Activated CD4-positive, alpha-beta T cell treated with anti-CD3 and anti-CD28 coated beads for 48 hours (primary cell): ENCODE measurements around the gene FSTL3.
"Not testable (repeated sequence)": the region's sequence is repeated elsewhere in the genome, so short reads cannot be mapped to it uniquely, and the experiment has no call there.

ENCODE experiments used
- DNase-seq: peaks from one replicate; pipeline ENCODE4 v3.0.0-alpha.2; 2020

FSTL3 gene

GRCh38 chr19:711254-711653 is 35.1 kb downstream of the FSTL3 start:
- DNase-seq = no peak

GRCh38 chr19:715347-715746 is 39.2 kb downstream of the FSTL3 start:
- no peak for DNase-seq

- no peak for DNase-seq
Measured at GRCh38 chr19:718251-718951, 42.2 kb downstream of the FSTL3 start.

GRCh38 chr19:718991-719512 is 42.9 kb downstream of the FSTL3 start:
- DNase-seq = no peak

GRCh38 chr19:719636-720344 is 43.6 kb downstream of the FSTL3 start:
- no peak for DNase-seq

GRCh38 chr19:720345-721160 is 44.4 kb downstream of the FSTL3 start:
- no peak for DNase-seq

GRCh38 chr19:722553-723101 is 46.4 kb downstream of the FSTL3 start:
- no peak for DNase-seq

- DNase-seq = no peak
Measured at GRCh38 chr19:723247-723646, 47.1 kb downstream of the FSTL3 start.

GRCh38 chr19:723714-724113 is 47.5 kb downstream of the FSTL3 start:
- DNase-seq = no peak

- no peak for DNase-seq
Measured at GRCh38 chr19:725461-726089, 49.4 kb downstream of the FSTL3 start.

- no peak for DNase-seq
Measured at GRCh38 chr19:726993-727956, 51.1 kb downstream of the FSTL3 start.

- no peak for DNase-seq
Measured at GRCh38 chr19:728011-728410, 51.8 kb downstream of the FSTL3 start.

GRCh38 chr19:729564-729963 is 53.4 kb downstream of the FSTL3 start:
- not testable (repeated sequence) for DNase-seq

GRCh38 chr19:729965-730668 is 53.9 kb downstream of the FSTL3 start:
- no peak for DNase-seq

- no peak for DNase-seq
Measured at GRCh38 chr19:731000-731399, 54.8 kb downstream of the FSTL3 start.

- no peak for DNase-seq
Measured at GRCh38 chr19:732148-733069, 56.2 kb downstream of the FSTL3 start.
